ENCODE measurements around the gene CMYA5.

CMYA5 gene

DNA sequence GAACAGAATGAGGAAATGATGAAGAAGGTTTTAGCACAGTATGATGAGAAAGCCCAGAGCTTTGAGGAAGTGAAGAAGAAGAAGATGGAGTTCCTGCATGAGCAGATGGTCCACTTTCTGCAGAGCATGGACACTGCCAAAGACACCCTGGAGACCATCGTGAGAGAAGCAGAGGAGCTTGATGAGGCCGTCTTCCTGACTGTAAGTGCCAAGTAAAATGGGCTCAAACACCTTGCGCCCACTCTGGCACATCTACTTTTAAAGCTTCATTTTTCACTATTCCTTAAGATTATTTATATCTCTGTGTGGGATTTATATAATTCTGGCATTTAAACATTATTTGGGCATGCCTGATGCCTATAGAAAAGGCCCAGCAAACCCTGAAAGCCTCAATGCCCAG is 55.6 kb downstream of the CMYA5 start:
- TF ChIP-seq, protein P1, sequence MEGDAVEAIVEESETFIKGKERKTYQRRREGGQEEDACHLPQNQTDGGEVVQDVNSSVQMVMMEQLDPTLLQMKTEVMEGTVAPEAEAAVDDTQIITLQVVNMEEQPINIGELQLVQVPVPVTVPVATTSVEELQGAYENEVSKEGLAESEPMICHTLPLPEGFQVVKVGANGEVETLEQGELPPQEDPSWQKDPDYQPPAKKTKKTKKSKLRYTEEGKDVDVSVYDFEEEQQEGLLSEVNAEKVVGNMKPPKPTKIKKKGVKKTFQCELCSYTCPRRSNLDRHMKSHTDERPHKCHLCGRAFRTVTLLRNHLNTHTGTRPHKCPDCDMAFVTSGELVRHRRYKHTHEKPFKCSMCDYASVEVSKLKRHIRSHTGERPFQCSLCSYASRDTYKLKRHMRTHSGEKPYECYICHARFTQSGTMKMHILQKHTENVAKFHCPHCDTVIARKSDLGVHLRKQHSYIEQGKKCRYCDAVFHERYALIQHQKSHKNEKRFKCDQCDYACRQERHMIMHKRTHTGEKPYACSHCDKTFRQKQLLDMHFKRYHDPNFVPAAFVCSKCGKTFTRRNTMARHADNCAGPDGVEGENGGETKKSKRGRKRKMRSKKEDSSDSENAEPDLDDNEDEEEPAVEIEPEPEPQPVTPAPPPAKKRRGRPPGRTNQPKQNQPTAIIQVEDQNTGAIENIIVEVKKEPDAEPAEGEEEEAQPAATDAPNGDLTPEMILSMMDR (IDR thresholded peaks at IDR 0.05; ENCODE audit: low read length, missing control alignments): no peak
- DNase-seq (ENCODE audit: low read depth): no peak
- H3K4me3 ChIP-seq (replicated peaks; ENCODE audit: low read depth, low read length): no peak overlapping the region

DNA sequence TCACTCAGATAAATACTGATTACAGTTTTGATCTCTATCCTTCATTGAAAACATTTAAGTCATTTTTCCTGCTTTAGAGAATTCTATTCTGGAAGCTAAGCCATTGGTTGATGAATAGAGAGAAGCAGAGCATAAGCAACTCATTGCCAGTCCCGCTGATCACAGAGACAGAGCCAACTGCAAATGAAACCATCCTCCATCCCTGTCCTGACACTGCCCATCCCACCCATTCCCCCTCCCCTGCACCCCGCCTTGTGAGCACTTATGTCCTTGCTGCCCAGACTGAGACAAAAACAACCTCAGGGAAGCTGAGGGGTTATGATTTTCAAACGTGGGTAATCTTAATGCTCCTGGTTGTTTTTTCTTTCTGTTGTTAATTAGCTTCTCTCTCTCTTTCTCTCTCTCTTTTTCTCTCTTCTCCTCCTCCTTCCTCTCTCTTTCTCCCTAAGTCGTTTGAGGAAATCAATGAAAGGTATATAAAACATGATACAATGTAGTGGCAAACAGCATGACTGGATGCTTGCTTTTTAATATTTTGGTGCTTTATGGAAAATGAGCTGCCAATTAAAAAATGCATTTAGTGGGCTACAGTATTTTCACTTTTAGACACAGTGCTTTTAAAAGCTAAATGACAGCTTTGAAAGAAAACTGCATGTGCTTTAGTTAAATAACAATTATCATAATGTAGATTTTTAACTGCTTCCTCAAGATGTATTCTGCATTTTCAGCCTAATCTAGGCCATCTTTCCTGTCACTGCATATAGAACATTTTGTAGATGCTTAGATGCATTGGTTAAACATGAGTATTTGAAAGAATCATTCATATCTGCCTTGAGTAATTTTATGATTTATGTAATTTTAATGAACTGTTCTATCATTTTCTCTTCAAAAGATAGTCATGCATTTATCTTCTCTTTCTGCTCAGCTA is 57.3 kb downstream of the CMYA5 start:
- DNase-seq (ENCODE audit: low read depth): no peak
- H3K4me3 ChIP-seq (replicated peaks; ENCODE audit: low read depth, low read length): no peak overlapping the region
- TF ChIP-seq, protein P1 (IDR thresholded peaks at IDR 0.05; ENCODE audit: low read length, missing control alignments): no peak

DNA sequence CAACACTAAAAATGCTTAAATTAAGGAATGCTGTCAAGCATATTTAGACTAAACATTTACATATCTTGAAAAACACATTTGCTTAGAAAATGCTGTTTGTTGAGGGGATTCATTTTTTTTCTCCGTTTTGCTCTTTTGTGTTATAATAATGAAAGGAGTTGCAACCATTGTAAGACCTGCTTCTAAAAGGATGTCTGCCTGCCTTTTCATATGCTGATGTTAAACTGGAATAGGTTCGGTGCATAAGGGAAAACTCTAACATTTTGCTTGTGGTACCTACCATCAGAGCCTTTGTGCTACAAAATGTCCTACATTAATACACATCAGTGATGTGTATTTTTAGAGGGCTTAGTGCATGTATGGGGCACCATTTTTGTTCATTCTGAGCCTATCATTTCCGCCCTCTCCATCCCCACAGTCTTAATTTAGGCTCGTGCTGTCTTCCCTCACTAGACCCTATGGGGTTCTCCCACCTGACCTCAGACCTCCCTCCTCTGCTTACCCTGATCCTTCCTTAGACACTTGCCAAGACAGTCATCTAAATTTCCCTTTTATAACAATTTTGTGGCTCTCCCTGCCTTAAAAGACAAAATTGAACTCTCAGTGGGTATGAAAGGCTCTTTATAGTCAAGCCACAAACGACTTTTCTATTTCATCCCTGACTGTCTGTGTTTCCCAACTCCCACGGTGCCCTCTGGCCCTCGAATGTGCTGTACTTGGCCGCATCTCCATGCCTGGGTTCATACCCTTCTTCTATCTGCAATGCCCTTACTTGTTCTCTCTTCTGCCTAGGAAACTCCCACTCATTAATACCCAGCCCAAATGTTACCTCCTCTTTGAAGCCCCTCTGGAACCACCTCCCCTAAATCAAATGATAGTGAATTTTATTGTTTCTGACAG is 61.2 kb downstream of the CMYA5 start:
- TF ChIP-seq, protein P1 (IDR thresholded peaks at IDR 0.05; ENCODE audit: low read length, missing control alignments): no peak
- DNase-seq (ENCODE audit: low read depth): no peak
- no peak overlapping the region for H3K4me3 ChIP-seq (replicated peaks; ENCODE audit: low read depth, low read length)

DNA sequence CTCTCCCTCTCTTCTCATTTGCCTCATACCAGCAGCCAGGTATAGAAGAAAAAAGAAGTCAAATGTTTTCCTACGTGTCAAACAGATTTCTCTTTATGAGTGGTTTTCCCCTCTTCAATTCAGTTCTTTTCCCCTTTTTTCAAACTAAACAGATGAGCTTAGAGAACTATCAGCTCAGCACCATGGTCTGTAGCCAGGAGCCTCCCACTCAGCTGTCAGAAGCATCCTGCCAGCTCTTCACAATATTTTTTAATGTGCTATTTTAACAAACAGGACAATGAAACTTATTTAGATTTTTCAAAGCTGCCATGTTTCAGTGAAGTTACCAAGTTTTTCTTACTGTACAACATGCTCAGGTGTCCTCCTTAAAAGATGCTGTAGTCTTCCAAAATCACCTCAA is 63.5 kb downstream of the CMYA5 start:
- no peak for DNase-seq (ENCODE audit: low read depth)
- TF ChIP-seq, protein P1 (IDR thresholded peaks at IDR 0.05; ENCODE audit: low read length, missing control alignments): no peak
- H3K4me3 ChIP-seq (replicated peaks; ENCODE audit: low read depth, low read length): no peak overlapping the region

DNA sequence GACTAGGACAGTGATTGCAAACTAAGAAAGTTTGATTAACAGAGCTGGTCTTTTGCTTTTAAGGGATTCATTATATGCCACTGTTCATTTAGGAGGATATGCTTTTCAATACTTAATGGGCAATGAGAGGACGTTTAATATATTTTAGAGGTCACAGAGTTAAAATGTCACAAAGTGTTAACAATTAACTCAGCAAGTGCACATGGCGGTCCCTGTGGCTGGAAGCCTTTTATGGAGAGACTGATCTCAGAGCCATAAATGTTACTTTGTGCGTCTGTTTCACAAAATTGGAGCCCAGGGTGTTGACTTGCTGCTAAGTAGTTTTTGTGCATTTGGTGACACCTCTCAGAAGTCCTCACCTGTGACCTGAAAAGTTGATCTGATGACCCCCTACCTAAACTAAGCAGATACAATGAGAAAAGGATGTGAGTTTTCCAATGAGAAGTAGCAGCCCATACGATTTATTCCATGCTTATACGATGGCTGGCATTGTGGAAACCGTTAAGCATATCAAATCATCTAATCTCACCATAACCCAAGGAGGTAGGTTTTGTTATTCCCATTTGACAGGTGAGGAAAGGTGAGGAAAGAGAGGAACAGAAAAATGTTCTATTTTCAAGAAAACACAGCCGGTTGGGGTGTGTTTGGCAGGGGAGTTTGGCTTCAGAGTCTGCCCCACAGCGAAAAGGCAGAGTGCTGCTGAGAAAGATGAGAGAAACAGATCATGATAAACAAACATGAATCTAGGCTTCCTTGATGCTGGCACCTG is 64.4 kb downstream of the CMYA5 start:
- no peak for DNase-seq (ENCODE audit: low read depth)
- TF ChIP-seq, protein P1 (IDR thresholded peaks at IDR 0.05; ENCODE audit: low read length, missing control alignments): no peak
- no peak overlapping the region for H3K4me3 ChIP-seq (replicated peaks; ENCODE audit: low read depth, low read length)

DNA sequence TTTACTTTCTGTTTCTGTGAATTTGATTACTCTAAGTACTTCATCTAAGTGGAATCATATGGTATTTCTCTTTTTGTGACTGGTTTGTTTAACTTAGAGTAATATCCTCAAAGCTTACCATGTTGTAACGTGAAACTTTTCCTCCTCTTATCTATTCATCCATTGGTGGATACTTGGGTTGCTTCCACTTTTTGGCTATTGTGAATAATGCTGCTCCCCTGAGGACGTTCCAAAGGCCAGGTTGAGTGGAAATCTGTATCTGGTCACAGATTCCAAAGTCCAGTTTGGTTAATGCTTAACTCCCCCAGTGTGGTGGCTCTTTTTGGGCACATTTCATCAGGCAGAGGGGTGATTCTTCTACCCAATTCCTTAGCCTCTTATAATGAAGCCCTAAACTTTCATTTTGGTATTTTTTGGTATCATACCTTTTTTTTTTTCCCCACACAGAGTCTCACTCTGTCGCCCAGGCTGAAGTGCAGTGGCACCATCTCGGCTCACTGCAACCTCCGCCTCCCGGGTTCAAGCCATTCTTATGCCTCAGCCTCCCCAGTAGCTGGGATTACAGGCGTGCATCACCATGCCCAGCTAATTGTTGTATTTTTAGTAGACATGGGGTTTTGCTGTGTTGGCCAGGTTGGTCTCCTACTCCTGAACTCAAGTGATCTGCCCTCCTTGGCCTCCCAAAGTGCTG is 65.4 kb downstream of the CMYA5 start:
- TF ChIP-seq, protein P1 (IDR thresholded peaks at IDR 0.05; ENCODE audit: low read length, missing control alignments): no peak
- DNase-seq (ENCODE audit: low read depth): no peak
- H3K4me3 ChIP-seq (replicated peaks; ENCODE audit: low read depth, low read length): no peak overlapping the region

Data from fibroblast of pulmonary artery (primary cell).